ENCODE measurements around the gene CAPN1.

DNA sequence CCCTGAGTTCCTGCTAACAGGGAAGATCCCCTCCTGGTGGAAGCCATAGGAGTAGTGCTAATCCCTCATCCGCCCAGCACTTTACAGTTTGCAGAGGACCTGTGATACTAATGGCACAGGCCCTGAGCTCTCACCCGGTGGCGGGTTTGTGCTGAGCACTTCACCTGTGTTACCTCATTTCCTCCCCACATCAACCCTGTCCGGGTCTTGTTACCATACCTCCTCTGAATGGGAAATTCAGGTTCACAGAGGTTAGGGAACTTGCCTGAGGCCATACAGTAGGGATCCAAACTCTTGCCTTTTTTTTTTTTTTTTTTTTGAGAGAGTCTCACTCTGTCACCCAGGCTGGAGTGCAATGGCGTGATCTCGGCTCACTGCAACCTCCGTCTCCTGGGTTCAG is 25.2 kb downstream of the CAPN1 start:
- TF ChIP-seq, protein P1, sequence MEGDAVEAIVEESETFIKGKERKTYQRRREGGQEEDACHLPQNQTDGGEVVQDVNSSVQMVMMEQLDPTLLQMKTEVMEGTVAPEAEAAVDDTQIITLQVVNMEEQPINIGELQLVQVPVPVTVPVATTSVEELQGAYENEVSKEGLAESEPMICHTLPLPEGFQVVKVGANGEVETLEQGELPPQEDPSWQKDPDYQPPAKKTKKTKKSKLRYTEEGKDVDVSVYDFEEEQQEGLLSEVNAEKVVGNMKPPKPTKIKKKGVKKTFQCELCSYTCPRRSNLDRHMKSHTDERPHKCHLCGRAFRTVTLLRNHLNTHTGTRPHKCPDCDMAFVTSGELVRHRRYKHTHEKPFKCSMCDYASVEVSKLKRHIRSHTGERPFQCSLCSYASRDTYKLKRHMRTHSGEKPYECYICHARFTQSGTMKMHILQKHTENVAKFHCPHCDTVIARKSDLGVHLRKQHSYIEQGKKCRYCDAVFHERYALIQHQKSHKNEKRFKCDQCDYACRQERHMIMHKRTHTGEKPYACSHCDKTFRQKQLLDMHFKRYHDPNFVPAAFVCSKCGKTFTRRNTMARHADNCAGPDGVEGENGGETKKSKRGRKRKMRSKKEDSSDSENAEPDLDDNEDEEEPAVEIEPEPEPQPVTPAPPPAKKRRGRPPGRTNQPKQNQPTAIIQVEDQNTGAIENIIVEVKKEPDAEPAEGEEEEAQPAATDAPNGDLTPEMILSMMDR (IDR thresholded peaks at IDR 0.05; ENCODE audit: low read length), result no peak
- TF ChIP-seq EZH2phosphoT487 (IDR thresholded peaks at IDR 0.05; ENCODE audit: low read length), result no peak

Data from MM.1S (cell line).